K562 (cell line): ENCODE results near the gene TTC31. TPM values are rescaled to one million over a fixed set of nuclear protein-coding genes. Genes with fewer than 3 reads are reported as not detected.

Experiments
- CHD7 ChIP-seq: fragments of 200-600 bp; sonication (generic); IDR thresholded peaks from one replicate; pipeline ENCODE4 v1.6.1; 2012; ENCODE audit warnings: mild to moderate bottlenecking, low read depth, low read length, inconsistent platforms
- SP1 ChIP-seq: sonication (generic); formaldehyde crosslinking; IDR thresholded peaks from 2 replicates; pipeline ENCODE4 v1.8.1; 2022; ENCODE audit warnings: mild to moderate bottlenecking, missing genetic modification reagents
- ZFP36 ChIP-seq: fragments of 150-350 bp; IDR thresholded peaks from 2 replicates; pipeline ENCODE4 v1.6.1; 2018; ENCODE audit warnings: low read length, low read depth; ENCODE audit not compliant: partially characterized antibody
- ZNF830 ChIP-seq: fragments of 250-450 bp; sonication (Bioruptor Pico); IDR thresholded peaks from 2 replicates; pipeline ENCODE4 v1.5.0; 2021; ENCODE audit warnings: mild to moderate bottlenecking
- polyA plus RNA-seq, 8 experiments: library from polyadenylated mRNA; depleted of rRNA in 4 of 8; stranded (reverse) in 5 of 8; unstranded in 3 of 8; fragments of >200 nt; fragmentation: Nextera tagmentation in 2 of 8; fragmentation: Illumina TruSeq in 1 of 8; extraction: Ambion mirVana in 2 of 8; extraction: Trizol in 1 of 8; gene quantifications; 2 replicates each; pipeline versions ENCODE4 v1.2.1 to v1.2.3, GENCODE V29; 2011 to 2014; ENCODE audit warnings: inconsistent platforms in 1 of 8, missing spikeins in 1 of 8
- total RNA-seq, 7 experiments: library from RNA; depleted of rRNA in 6 of 7; stranded (reverse); fragments of >200 nt in 6 of 7; fragmentation: Illumina TruSeq in 2 of 7; extraction: Trizol in 2 of 7; gene quantifications; 2 replicates each; pipeline versions ENCODE4 v1.2.1 to v1.2.3, GENCODE V29; 2011 to 2021; ENCODE audit warnings: low replicate concordance in 1 of 7
- TF ChIP-seq, protein P1 (sequence below), 2 experiments: fragments of 200-800 bp in 1 of 2; sonication (Bioruptor generic) in 1 of 2; sonication (generic) in 1 of 2; formaldehyde crosslinking in 1 of 2; IDR thresholded peaks in 1 of 2; conservative IDR thresholded peaks in 1 of 2; 2 replicates each; pipeline versions ENCODE4 v1.5.0 to v1.6.1; 2016 to 2020; ENCODE audit warnings: missing compliant biosample characterization in 1 of 2, missing genetic modification characterization in 1 of 2, missing genetic modification reagents in 1 of 2
- TF ChIP-seq, protein P2 (sequence below), 3 experiments: fragments of 200-800 bp in 1 of 3; sonication (Bioruptor generic) in 1 of 3; sonication (generic) in 1 of 3; formaldehyde crosslinking in 1 of 3; IDR thresholded peaks; 2 replicates each; pipeline versions ENCODE4 v1.6.1 to v1.8.0; 2016 to 2022; ENCODE audit warnings: mild to moderate bottlenecking in 2 of 3, missing compliant biosample characterization in 2 of 3, missing genetic modification characterization in 2 of 3, missing genetic modification reagents in 1 of 3

TTC31 gene
- total and polyA plus RNA-seq, 9 of the 15 experiments (the other 6 are each of a cell fraction or from before 2014, with no cell fraction given), result 4.7 to 30.5 (median 15.9) TPM

- TF ChIP-seq ZFP36 (no peak), SP1 (no peak), CHD7 (no peak), ZNF830 (no peak)
- TF ChIP-seq, protein P1, sequence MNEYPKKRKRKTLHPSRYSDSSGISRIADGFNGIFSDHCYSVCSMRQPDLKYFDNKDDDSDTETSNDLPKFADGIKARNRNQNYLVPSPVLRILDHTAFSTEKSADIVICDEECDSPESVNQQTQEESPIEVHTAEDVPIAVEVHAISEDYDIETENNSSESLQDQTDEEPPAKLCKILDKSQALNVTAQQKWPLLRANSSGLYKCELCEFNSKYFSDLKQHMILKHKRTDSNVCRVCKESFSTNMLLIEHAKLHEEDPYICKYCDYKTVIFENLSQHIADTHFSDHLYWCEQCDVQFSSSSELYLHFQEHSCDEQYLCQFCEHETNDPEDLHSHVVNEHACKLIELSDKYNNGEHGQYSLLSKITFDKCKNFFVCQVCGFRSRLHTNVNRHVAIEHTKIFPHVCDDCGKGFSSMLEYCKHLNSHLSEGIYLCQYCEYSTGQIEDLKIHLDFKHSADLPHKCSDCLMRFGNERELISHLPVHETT (CRISPR knock-in tag; conservative IDR thresholded peaks at IDR 0.05 in 1 of 2, IDR thresholded peaks at IDR 0.05 in 1 of 2), result no peak; a peak in 1 of 4 replicates
- TF ChIP-seq, protein P2, sequence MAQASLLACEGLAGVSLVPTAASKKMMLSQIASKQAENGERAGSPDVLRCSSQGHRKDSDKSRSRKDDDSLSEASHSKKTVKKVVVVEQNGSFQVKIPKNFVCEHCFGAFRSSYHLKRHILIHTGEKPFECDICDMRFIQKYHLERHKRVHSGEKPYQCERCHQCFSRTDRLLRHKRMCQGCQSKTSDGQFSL (CRISPR knock-in tag; IDR thresholded peaks at IDR 0.05), result no peak
- TF ChIP-seq, protein P2 (tag; IDR thresholded peaks at IDR 0.05), result peak in 1 of 2 experiments; percentile 23; a peak in 1 of 4 replicates
Observed at GRCh38 chr2:74502147-74502719, 19.4 kb downstream of the TTC31 start (continued).
